ENCODE results near the gene LRRN3. TPM values are rescaled to one million over a fixed set of nuclear protein-coding genes. Genes with fewer than 3 reads are reported as not detected.

The LRRN3 gene
- polyA plus RNA-seq, 3 donors = 0.28 to 1.8 (median 1.7) TPM

DNA sequence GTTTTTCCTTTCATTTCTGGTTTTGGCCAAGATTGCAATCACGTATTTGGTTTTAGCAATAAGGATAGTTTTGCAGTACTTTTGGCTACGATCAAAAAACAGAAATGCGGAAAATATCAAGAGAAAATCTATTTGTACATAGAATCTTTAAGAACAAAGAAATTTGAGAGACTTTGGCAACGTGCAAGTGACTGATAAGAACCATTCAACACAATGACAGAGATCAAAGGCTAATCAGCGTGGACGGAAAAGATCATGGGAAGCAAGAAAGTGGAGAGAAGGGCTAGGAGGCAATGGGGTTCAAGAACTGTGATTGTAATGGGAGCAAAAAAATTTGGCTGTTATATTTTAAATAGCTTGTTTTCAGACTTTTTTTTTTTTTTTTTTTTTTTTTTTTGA is 16.2 kb upstream of the LRRN3 start:
- no peak overlapping the region for H3K27ac ChIP-seq (ENCODE audit: low read depth, low read length)
- WGBS, 3 donors = 46 to 68% (median 57%) methylated on average over 6 of the region's 6 CpGs

DNA sequence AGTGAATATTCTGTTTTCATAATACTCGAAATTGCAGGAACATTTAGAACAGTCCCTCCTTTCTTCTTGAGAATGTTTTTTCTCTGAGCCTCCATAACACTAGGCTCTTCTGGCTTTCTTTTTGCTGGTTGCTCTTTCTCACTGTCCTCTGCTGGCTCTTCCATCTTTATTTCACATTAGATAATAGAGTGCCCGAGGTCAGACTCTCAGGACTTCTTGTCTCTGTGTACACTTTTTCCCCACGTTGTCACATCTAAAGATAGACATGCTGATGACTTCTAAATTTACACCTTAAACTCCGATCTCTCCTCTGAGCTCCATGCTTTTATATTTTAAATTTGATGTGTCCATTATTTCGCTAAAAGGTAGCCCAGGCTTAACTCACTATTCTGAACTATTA is 15.4 kb upstream of the LRRN3 start:
- no peak overlapping the region for H3K27ac ChIP-seq (ENCODE audit: low read depth, low read length)
- WGBS, 3 donors = 93 to 95% (median 94%) methylated on average over 5 of the region's 5 CpGs

DNA sequence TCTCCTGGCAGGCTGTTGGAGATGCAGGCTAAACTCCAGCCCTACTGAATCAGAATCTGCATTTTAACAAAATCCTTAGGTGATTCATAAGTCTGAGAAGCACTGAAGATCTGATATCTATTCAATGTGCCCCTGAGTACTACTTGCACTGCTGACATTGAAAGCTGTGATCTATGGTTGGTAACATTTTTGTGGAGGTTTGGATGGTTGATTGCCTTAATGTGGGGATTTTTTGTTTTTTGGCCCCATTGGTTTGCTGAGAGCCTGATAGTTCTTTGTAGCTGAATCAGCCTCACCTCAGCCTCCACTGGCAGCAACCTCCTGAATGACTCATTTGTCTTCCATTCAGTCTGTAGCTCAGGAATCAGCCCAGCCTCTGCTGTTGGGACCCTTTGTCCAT is 14.7 kb upstream of the LRRN3 start:
- H3K27ac ChIP-seq (ENCODE audit: low read depth, low read length) = no peak overlapping the region

DNA sequence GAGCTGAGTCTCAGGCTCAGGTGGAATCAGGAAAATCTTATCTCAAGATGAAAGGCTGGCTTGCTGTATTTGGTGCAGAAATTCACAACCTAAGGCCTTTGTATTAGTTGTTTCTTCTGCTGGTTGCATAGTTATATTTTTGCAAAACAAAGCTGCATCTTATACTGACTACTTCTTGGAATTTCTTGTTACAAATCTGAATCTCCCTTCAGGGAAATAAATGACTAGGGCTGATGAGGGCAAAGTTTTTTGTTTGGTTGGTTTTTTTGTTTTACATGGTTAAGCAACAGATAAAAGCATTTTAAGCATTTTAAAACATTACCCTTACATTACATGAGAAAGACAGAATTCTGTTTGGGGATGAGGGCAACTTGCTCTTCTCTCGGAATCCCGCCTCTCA is 13.9 kb upstream of the LRRN3 start:
- WGBS, 3 donors = 90 to 97% (median 97%) methylated on average over 2 of the region's 2 CpGs
- H3K27ac ChIP-seq (ENCODE audit: low read depth, low read length) = no peak overlapping the region

DNA sequence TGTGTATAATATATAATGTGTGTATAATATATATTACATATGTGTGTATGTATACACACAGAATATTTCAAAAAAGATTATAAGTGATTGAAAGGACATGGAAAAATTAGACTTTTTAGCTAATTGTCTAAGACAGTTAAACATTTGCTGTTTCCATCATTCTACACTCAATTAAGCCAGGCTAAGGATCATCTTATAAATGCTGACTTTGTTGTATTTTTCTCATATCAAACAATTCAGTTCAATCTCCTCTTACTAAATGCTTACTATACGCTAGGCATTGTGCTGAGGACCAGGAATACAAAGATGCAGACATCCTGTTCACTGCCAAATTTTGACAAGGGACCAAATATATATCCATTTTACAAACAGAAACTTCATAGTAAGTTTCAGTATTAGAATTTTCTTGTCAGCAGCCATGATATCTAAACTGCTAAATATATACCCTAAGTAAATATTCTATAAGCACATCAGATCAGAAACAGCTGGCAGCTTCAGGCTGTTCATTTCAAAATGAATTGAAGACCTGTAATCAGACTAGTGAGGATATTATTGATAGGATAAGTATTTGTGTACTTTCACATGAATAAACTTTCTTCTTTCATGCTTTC is 10.3 kb upstream of the LRRN3 start:
- WGBS, 3 donors = 95 to 97% (median 96%) methylated on average over 1 of the region's 1 CpG
- H3K27ac ChIP-seq (ENCODE audit: low read depth, low read length) = no peak overlapping the region

DNA sequence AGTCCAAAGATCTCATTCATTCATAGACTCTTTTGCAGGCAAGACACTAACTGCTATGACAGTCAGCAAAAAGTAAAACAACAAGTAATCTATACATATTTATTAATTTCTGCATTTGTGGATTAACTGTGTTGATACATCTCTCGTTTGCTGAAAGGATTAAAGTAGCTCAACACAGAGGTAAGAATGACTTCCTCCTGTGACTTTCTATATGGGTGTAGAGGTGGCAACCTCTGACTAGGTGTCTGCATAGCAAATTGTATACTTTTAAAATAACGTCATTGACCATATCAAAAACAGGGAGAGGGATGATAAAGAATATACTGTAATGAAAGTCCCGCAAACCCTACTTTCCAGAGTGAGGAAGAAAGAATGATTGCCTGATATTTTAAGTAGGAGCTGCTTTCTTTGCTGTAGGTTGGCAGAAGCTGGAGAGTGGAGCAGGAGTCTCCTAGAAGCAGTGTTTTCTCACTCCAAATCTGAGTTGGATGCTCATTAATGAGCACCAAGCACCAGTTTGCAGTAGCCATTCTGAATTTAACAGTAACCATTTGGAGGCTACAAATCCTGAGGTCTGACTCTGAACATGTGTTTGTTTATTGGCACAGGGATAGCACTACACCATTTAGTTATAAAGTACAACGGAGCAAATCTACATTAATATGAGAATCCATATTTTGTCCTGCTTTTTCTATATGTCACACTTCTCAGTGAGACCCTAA is 9.2 kb upstream of the LRRN3 start:
- H3K27ac ChIP-seq (ENCODE audit: low read depth, low read length) = no peak overlapping the region

DNA sequence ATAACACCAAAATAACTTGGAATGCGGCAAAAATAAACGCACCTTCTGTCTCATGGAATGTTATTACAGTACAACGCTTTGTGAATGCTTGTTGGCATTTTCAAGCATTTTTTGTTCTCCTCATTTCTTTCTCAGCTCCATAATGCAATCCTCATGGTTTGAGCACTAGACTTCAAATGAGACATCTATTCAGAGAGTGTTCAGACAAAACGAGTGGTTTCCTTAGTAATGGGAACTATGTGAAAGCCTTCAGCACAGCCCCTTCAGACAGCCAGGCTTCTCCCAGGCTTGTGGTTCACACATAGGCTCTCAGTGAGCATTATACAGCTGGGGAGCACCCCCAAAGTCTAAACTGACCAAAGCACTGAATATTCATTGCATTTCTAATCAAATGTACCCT is 8.6 kb upstream of the LRRN3 start:
- 57 to 75% (median 58%) methylated on average over 4 of the region's 4 CpGs for WGBS, 3 donors
- no peak overlapping the region for H3K27ac ChIP-seq (ENCODE audit: low read depth, low read length)

More for the DNA sequence above, 9.2 kb upstream of the LRRN3 start:
- 88 to 93% (median 91%) methylated on average over 4 of the region's 4 CpGs for WGBS, 3 donors

DNA sequence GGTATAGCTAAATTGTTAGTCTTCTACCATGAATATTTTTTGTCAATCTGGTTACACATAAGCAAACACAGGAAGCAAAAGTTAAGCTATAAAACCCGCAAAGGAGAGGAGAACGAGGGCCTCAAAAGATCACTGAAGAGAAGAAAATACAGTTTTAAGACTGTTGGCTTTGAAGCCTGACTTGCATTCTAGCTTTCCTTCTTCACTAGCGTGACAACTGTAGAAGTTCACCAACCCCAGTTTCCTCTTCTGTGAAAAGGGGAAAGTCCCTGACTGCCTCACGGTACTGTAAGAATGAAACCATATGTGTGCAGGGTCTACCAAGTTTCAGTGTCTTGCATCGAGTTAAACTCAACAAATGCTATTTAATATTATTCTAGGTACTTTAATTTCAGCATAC is 7.5 kb upstream of the LRRN3 start:
- WGBS, 3 donors = 35 to 69% (median 43%) methylated on average over 5 of the region's 5 CpGs
- H3K27ac ChIP-seq (ENCODE audit: low read depth, low read length) = no peak overlapping the region

DNA sequence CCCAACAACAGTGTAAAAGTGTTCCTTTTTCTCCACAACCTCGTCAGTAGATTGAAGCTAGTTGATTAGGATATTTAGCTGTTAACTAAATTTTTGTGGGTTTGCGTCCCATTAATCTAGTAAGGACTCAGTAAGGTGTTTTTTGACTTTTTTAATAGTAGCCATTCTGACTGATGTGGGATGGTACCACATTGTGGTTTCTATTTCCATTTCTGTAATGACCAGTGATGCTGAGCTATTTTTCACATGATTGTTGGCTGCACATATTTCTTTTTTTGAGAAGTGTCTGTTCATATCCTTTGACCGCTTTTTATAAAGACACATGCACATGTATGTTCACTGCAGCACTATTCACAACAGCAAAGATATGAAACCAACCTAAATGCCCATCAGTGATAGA is 5.6 kb upstream of the LRRN3 start:
- H3K27ac ChIP-seq (ENCODE audit: low read depth, low read length) = no peak overlapping the region
- whole genome bisulfite sequencing, 3 donors = 91 to 98% (median 95%) methylated on average over 3 of the region's 3 CpGs

DNA sequence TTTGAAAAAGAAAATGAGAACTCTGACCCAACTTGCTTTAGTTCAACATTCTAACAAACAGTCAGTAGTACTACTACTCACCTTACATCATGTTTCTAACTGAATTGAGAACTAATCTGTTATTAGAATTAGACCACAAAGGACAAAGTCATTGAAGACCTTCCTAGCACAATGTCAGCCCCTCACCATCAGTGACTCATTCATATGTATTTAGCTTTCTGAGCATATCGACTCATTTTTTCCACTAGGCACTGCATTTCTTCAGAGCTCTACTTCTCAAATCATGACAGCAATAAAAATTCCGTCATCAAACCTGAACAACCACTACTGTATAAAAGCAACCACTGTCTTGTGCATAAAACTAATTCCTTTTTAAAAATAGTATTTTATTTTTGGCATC is 4.4 kb upstream of the LRRN3 start:
- no peak overlapping the region for H3K27ac ChIP-seq (ENCODE audit: low read depth, low read length)
- WGBS, 3 donors = 82 to 94% (median 92%) methylated on average over 2 of the region's 2 CpGs

DNA sequence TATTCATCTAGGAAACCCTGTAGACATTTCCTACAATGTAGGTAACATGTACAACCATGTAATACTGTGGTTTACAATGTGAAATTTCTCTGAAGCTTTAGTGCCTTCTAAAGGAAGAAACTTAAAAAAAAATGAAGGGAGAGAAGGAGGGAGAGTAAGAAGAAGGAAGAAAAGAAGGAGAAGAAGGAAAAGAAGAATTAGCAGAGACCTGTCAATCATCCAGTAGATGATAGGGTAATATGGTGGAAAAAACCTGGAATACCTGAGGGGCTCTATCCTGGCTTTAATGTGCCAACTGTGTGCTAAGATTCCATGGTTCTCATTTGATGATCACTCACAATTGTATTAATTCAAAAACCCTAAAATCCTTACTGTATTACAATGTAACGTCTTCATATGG is 2.6 kb upstream of the LRRN3 start:
- no peak overlapping the region for H3K27ac ChIP-seq (ENCODE audit: low read depth, low read length)
- WGBS, 3 donors = 87 to 94% (median 92%) methylated on average over 1 of the region's 1 CpG

DNA sequence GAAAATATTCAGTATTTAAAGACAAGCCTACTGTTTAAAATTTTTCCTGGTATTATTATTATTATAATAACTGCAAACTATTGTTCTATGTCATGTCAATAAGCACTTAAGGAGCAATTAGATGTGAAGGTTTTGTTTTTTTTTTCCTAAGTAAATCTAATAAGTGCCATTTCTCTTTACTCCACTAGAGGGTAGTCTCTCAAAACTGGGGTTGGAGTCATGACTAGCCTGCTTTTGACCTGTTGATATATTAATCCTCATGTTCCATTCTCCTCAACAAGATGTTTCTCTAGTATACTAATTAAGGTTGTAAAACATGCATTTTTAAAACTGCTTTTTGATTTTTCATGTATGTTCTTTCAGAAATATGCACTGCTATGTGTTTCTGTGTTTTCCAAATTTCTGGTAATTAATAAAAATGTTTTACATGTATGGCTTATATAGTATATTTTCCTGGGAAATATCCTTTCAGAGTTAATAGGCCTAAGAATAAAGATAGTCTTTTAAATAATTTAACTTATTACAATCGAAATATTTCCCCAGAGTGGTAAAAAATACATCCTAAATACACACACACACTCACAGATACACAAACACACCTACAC is 1.0 kb upstream of the LRRN3 start:
- 26 to 49% (median 26%) methylated on average over 1 of the region's 1 CpG for WGBS, 3 donors
- no peak overlapping the region for H3K27ac ChIP-seq (ENCODE audit: low read depth, low read length)

DNA sequence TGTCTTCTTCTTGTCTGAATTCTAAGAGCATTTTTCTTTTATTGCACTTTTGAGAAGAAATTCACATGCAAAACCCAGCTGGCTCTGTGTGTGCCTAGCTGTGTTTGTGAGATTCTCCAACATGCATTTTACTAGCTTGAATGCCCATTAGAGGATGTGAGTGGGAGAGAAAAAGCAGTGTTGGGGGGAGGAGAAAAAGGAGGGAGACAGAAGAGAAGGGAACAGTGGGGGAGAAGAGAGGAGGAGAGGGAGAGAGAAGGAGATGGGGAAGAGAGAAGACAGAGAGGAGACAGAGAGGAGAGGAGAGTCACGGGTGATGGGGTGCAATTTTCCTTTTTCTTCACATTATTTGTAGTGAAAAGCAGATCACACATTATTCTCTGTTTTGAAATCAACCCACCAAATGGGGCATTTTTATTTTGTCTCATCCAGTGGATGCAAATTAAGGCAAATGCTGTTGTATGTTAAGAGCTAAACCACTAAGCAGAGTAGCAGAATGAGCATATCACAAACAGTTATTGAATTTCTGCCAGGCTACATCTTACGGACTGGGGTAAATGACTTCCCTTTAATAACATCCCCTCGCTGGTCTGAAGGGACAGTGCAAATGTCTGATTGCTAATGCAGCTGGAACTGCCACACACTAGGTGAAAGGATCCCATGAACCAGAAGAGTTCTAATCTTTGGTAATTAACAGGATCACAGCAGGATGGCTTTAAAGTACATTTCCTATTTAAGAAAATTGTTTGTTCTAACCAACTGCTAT is 849 bp downstream of the LRRN3 start:
- 22 to 48% (median 25%) methylated on average over 3 of the region's 3 CpGs for WGBS, 3 donors
- H3K27ac ChIP-seq (ENCODE audit: low read depth, low read length) = no peak overlapping the region

DNA sequence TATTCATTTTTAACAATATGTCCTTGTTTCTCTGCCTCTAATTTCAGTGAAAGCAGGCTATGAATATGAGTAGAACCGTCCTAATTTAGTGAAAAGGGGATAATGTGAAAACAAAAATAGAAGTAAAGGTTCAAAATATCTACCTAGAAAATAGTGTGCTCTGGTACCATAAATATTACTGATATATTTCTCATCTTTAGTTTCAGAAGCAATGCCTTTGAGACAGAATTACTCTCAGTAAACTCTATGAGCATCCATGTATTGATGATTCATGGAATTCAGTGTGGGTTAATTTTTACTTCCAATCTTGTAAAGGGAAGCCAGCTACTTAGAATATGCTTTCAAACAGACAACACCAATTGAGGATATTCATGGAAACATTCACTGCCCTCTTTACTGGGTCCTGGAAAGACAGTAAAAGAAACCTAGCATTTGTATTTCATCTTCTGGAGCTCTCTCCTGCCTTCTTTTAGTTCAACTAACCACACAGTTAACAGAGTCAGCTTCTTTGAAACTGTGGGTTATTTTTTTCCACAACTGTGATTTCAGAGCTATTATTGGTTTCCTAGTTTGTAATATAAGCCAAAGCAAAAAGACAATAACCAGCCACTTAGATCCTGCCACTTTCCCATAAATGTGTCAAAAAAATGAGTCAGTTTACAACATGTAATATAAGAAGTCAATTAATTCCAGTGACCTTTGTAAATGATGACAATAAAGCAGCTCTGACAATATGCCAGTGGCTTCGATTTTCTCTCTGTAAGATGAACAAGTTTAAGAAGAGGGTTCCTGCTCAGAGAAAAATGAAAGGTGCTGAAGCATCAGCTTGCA is 1.7 kb downstream of the LRRN3 start:
- no peak overlapping the region for H3K27ac ChIP-seq (ENCODE audit: low read depth, low read length)
- WGBS, 3 donors = 51 to 60% (median 60%) methylated on average over 2 of the region's 2 CpGs

DNA sequence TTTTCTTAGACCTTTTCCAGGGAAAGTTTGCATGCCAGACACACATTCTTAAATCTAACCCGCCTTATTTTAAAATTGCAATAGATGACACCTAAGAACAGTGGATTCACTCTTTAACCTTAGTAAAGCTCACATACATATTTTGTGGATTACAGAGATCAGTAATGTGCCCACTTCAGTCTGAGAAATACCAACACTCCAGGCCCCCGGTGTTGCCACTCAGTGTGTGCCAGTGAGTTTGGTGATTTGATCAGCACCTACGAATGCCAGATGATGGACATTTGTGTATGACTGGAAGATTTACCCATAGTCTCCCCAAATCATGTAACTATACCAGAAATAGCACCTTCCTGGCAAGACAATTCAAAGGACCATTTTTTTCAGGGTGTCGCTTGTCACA is 2.6 kb downstream of the LRRN3 start:
- 88 to 97% (median 95%) methylated on average over 4 of the region's 4 CpGs for WGBS, 3 donors
- H3K27ac ChIP-seq (ENCODE audit: low read depth, low read length) = no peak overlapping the region

DNA sequence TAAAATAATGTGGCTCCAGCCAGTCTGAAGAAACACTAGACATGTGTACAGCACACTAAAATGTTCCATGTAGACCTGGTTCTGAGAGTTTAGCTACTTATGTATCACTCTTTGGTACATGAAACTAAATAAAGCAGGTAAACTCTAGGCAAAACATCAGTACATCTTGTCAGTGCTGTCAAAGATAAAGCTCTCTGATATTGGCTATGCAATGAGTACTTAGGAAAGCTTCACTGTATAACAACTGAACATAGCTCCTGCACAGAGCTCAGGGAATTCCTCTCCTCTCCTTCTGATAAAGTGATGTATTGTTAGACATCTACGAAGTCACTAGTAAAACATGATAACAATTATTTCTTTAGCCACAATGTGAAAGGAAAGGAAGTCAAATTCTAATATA is 3.5 kb downstream of the LRRN3 start:
- no peak overlapping the region for H3K27ac ChIP-seq (ENCODE audit: low read depth, low read length)
- WGBS, 3 donors = 58 to 89% (median 64%) methylated on average over 1 of the region's 1 CpG

DNA sequence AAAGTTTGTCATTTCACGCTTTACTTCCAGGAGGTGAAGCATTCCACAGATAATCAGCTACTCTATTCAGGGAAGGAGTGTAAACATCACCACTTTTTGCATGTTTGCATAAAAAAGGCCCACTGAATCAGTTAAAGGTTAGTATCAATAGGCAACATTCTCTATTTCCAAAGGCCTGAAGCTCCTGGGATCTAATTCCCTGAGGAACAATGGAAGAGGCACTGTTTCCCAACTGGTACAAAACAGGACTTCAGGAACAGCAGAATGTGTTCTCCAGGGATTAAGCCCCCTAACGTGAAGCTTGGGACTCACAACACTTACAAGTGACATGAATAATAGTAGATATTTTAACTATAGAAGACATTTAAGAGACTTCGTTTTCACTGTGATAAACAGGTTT is 6.1 kb downstream of the LRRN3 start:
- no peak overlapping the region for H3K27ac ChIP-seq (ENCODE audit: low read depth, low read length)
- WGBS, 3 donors = 87 to 88% (median 87%) methylated on average over 3 of the region's 3 CpGs
